ENCODE results near the gene IHH. TPM values are rescaled to one million over a fixed set of nuclear protein-coding genes. Genes with fewer than 3 reads are reported as not detected.

Gene IHH
- total RNA-seq, 4 donors from 2014 or later: 0.83 TPM; not detected in 3

DNA sequence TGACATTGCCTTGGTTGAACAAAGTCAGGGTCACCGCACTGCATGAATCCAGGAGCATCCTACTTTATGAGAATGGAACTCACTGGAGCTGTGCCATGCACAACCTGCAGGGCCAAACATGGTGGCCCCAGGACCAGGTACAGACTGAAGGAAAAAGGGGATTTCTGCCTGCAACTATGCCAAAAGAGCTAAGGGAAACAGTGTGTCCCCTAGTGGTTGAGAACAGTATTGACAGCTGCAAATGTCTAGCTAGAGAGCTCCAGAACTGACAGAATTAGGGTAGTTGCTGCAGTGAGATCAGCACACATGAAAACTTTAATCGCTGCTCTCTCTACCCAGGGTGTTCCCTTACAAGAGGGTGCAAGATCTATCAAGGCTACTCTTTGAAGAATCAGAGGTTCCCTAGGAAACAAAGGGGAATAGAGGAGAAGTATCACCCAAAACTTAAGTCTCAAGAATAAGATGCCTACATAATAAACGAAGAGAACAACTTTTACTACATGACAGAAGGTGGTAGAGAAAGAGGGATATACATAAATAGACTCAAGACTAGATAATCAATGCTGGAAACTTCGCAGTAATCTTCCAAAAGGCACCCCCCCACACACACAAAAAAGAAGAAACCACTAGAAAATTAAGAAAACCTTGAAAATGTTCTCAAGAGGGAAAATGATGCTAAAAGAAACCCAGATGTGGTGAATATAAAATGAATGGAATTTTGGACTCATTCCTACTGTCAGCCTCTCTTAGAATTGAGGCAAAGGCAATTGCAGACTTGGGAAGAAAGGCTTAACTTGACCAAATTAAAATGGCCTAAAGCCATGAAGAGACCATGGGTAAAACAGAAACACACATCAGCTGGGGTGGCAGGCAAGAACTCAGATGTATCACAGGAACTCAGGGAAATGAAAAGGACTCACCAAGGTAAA, 43.6 kb upstream of the IHH start:
- no peak for DNase-seq
- TF ChIP-seq POLR2A (IDR thresholded peaks at IDR 0.05): no peak
- TF ChIP-seq, protein P1, sequence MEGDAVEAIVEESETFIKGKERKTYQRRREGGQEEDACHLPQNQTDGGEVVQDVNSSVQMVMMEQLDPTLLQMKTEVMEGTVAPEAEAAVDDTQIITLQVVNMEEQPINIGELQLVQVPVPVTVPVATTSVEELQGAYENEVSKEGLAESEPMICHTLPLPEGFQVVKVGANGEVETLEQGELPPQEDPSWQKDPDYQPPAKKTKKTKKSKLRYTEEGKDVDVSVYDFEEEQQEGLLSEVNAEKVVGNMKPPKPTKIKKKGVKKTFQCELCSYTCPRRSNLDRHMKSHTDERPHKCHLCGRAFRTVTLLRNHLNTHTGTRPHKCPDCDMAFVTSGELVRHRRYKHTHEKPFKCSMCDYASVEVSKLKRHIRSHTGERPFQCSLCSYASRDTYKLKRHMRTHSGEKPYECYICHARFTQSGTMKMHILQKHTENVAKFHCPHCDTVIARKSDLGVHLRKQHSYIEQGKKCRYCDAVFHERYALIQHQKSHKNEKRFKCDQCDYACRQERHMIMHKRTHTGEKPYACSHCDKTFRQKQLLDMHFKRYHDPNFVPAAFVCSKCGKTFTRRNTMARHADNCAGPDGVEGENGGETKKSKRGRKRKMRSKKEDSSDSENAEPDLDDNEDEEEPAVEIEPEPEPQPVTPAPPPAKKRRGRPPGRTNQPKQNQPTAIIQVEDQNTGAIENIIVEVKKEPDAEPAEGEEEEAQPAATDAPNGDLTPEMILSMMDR (IDR thresholded peaks at IDR 0.05): peak in 1 of 4 experiments; percentile 27
- Histone ChIP-seq H3K27ac (no peak overlapping the region), H3K4me3 (no peak overlapping the region), H3K9me3 (no peaks in the 10 kb centered on the region), H3K4me1 (no peaks in the 10 kb centered on the region), H3K27me3 (no peaks in the 10 kb centered on the region), H3K36me3 (no peaks in the 10 kb centered on the region)
- intact Hi-C loops (cut with DNase I; ENCODE audit: low total_unique reads): no loop called here

GRCh38 chr2:219099329-219099728, 38.6 kb upstream of the IHH start:
- intact Hi-C loops (cut with DNase I; ENCODE audit: low total_unique reads): no loop called here
- DNase-seq: no peak
- Histone ChIP-seq H3K4me3 (no peak overlapping the region), H3K9me3 (no peaks in the 10 kb centered on the region), H3K4me1 (no peaks in the 10 kb centered on the region), H3K27ac (no peak overlapping the region), H3K27me3 (no peaks in the 10 kb centered on the region), H3K36me3 (no peaks in the 10 kb centered on the region)
- no peak for TF ChIP-seq POLR2A (IDR thresholded peaks at IDR 0.05)
- TF ChIP-seq, protein P1 (IDR thresholded peaks at IDR 0.05): no peak

GRCh38 chr2:219095406-219095935, 34.8 kb upstream of the IHH start:
- no peaks in the 10 kb centered on the region for H3K27me3 ChIP-seq
- H3K4me3 ChIP-seq: no peak overlapping the region
- H3K36me3 ChIP-seq: no peaks in the 10 kb centered on the region
- H3K27ac ChIP-seq: no peak overlapping the region
- no peak for DNase-seq
- intact Hi-C loops (cut with DNase I; ENCODE audit: low total_unique reads): no loop called here
- H3K9me3 ChIP-seq: no peaks in the 10 kb centered on the region
- TF ChIP-seq, protein P1 (IDR thresholded peaks at IDR 0.05): no peak
- TF ChIP-seq POLR2A (IDR thresholded peaks at IDR 0.05): no peak
- no peaks in the 10 kb centered on the region for H3K4me1 ChIP-seq

DNA sequence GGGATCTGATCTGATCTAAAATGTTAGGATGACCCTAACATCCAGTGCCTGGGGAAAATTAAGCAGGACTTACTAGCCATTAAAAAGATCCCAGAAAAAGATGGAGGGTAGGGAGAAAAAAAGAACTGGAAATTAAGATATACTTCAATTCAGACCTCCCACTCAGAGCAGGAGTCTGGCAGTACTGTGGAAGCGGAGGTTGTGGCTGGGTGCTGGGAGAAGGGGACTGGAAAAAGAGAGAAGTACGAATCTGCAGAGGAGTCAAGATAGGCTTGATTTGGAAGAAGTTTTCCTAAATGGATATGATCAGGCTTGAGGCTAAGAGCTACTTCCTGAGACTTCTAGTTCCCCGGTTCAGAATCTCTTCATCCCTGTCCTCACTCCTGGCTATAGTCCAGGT, 33.5 kb upstream of the IHH start:
- no peaks in the 10 kb centered on the region for H3K36me3 ChIP-seq
- H3K27me3 ChIP-seq: no peaks in the 10 kb centered on the region
- intact Hi-C loops (cut with DNase I; ENCODE audit: low total_unique reads): no loop called here
- H3K4me1 ChIP-seq: no peaks in the 10 kb centered on the region
- DNase-seq: no peak
- H3K9me3 ChIP-seq: no peaks in the 10 kb centered on the region
- TF ChIP-seq, protein P1 (IDR thresholded peaks at IDR 0.05): no peak
- TF ChIP-seq POLR2A (IDR thresholded peaks at IDR 0.05): no peak
- H3K27ac ChIP-seq: no peak overlapping the region
- H3K4me3 ChIP-seq: no peak overlapping the region

All from uterus (tissue), 4 donors.